Activated CD4-positive, CD25-positive, alpha-beta regulatory T cell (primary cell): Measurements from ENCODE around the gene JAG2.
A peak's percentile ranks its signal among the peaks of the same experiment; 100 is the strongest.

Experiments used
- DNase-seq, 4 experiments: peaks; one replicate each; lab custom pipeline; 2025; lab: John Stamatoyannopoulos, UW

Gene JAG2

DNA sequence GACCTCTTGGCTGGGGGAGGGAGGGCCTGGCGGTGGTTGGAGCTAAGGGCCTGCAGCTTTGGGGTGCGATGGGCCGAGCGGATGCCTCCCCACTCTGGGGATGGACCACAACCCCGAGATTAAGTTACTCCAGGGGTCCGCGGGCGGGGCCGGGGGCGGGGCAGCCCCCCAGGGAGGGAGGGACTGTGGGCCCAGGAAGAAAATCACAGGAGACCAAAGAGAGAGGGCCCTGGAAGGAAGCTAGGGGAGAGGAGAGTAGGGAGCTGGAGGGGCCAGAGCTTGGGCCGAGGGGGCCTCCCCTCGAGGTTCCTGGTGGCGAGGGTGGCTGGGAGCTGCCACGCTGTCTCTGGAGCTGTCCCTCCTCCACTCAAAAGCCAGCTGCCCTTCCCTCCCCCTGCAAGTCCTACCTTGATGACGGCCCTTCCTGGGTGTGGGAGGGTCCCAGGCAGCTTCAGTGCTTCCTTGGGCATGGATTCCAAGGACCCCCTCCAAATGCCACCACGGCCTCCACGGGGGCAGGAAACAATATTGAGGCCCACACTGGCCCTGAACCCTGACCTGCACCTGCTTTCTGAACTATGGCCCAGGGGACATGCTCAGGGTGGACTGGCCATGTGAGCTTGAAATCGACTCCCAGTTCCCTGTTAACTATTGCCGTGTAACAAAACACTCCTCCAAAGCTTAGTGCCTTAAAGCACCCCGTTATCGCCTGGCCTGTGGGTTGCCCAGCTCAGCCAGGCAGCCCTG lies 13.1 kb upstream of the JAG2 start:
- no peak for DNase-seq

DNA sequence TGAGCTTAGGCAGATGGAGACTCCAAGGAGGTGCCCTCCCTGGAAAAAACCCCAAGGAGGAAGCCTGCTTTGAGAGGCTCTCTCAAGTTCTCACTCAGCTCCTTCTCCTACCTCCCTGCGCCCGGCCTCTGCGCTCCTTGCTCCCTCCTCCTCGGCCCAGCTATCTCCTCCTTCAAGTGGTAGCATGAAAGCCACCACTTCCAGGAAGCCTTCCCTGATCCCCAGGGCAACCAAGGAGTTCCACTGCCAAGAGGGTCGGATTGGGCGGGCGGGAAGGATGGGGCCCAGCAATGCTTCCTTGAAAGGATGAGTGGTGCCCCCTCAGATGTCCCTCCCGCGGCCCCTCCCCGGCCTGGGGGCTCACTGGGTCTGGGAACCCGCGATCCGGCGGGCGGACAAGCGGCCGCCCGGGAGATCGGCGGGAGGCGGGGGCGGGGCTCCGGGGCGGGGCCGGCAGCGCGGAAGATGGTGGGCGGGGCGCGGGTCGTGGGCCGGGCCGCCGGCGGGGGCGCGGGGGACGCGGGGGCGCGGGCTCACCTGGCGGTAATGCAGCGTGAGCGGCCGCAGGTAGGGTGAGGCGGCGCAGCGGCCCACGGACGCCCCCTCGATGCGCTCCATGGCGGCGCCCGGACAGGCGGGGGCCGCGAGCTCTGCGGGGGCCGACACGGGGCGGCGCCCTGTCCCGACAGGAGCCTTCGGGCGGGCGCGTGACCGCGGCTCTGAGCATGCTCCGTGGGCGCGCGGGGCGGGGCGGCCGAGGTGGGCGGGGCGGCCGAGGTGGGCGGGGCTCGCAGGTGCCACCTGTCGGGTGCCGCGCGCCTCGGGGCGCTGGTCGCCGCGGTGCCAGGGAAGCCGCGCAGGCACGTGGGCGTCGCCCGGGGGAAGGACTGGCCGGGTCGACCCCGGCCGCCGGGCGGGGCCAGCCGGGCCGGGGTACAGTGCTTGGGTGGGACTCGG lies 12.3 kb upstream of the JAG2 start, which contains the start of gene NUDT14:
TSS of gene NUDT14 (minus strand) at position 721 of the 957 bp plus-strand sequence. CDS start at position 618, 103 bp downstream.
- peak; percentile 64 to 77 (median 68) for DNase-seq

DNA sequence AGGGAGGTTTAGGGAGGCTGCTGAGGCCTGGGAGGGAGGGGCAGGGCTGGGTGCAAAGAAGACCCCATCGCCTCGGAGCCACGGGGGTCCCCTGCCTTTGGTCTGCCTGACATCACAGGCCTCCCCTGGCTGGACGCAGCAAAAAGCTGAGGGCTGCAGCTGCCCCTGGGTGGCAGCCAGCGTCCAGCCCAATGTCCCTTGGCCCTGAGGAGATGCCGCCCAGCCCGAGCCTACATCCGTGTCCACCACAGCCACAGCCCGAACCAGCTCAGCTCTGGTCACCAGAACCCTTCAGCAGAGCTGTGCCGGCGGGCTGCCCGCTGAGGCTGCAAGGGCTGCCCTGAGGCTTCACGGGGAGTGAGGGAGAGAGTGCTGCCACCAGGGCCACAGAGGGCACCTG lies 10.6 kb upstream of the JAG2 start:
- no peak for DNase-seq

DNA sequence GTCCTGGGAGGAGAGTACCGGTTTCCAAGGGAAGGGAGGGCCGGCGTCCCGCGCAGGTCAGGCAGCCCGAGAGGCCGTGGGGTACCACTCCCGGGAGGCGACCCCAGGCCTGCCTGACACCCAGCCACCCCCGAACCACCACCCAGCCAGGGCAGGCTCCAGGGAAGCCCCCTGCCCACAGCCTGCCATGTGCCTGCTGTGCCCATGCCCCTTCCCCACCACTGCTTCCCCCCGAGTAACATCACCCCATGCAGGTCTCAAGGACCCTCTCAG lies 10.2 kb upstream of the JAG2 start:
- DNase-seq = no peak

DNA sequence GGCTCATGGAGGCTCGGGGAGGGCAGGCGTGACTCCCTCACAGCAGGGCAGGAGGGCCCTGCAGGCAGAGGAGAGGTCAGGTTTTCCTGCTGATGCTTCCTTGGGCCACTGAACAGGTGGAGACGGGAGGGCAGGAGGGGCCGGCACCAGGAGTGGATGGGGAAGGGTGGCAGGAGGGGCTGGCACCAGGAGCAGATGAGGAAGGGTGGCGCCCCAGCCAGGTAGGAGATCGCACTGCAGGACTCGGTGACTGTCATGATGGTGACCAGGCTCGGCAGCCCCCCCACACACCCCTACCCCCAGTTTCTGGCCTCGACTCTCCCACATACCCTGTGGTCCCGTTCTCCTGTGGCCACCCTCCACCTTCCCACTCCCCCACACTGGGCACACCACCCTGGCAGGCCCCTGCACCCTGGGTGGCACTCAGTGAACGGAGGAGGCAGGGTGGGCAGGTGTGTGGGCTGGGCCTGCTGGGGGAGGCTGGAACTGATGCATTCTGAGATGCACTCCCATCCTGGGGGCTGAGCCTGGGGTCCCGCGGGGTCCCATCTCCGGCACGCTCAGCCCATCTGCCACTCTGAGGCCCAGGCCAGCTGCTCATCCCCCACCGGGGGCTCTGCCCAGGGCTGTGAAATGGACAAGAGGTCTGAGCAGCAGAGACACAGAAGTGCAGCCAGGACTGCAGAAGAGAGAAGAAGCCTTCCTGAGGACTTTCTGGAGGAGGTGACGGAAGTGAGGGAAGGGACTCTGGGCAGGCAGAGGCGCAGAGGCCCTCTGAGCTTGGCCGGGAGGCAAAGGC lies 9.7 kb upstream of the JAG2 start:
- no peak for DNase-seq

DNA sequence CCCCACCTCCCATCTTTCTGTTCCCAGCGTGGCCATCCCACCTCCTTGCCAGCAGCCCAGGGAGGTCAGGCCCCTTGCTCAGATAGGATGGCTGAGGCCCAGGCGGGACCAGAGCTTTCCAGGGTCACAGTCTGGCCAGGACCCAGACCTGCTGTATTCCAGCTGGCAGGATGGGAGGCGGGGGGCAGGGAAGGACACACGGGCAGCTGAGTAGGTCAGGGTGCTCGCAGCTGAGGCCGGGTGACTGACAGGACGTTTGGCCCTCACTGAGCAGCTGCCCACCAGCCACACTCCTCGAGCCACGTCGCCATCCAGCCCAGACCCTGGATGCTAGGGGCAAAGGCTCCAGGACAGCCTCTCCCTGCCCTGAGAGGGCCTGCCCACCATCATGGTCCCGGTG lies 8.5 kb upstream of the JAG2 start:
- DNase-seq = no peak

DNA sequence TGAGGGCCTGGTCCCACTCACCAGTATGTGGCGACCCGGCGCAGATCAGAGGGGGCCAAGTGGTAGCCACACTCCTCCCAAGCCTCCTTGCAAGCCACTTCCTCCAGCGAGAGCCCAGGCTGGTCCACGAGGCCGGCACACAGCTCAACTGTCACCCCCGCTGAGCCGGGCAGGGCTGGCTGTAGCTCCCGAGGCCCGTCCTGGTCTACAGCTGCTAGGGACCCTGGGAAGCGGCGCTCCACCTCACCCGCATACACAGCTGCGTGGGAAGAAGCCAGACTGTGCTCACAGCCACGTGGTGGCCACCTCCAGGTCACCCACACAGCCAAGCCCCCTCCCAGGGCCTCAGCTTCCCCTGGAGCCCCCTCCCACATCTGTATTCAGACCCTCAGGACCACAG lies 7.9 kb upstream of the JAG2 start:
- no peak for DNase-seq

DNA sequence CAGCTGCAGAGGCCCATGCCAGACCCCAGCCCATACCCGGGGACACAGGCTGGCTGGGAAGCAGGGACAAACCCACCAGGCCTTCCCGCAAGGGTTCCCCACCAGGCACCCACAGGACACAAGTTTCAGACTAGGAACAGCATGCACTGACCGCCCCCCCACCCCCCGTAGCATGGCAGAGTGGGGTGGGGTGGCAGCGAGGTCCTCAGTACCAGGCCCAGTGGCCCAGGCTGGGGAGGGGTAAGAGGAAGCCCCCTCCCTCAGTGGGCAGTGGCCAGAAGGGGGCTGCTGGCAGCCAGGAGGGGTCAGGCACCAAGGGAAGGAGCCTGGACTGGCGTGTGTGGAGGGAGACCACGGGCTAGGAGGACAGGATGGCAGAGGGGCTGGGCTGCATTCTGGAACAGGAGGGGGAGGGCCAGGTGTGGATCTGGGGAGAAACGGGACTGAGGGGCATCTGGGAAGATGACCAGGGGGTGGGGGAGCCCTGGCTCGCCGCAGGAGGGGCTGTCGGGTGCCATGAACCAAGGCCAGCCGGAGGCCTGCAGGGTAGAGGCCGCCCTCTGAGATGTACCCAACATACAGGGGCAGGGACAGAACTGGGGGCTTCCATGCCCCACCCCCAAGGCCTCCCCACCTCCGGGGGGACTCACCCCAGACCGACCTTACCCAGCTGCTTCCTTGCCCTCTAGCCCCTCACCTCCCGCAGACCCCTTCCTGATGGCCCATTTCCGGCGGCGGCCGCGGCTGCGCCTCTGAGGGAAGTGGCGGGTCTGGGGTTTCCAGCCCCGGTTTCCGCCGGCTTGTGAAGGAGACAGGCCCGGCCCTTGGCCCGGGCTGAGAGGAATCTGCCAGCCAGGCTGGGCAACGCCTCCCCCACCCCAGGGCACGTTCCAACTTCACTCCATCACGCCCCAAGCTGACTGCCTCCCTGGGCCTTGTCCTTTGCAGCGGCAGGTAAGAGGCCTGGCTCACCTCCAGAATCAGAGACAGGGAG lies 5.6 kb upstream of the JAG2 start:
- DNase-seq = no peak

DNA sequence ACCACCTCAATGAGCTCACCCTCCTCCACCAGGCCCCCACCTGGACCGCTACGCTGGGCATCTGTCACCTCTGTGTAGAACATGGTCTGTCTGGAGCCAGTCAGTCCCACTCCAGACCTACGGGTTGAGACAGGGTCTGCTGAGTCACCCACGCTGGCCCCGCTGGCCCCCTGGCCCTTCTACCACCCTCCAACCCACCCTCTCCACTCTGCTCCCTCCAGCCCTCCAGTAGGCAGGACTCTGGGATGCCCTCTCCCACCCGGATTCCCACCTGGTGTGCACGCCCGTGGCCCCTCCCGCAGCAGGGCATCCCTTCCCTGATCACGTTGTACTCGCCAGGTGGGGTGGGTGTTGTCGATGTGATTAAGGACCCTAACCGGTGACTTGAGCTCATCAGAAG lies 4.6 kb upstream of the JAG2 start:
- DNase-seq = no peak

DNA sequence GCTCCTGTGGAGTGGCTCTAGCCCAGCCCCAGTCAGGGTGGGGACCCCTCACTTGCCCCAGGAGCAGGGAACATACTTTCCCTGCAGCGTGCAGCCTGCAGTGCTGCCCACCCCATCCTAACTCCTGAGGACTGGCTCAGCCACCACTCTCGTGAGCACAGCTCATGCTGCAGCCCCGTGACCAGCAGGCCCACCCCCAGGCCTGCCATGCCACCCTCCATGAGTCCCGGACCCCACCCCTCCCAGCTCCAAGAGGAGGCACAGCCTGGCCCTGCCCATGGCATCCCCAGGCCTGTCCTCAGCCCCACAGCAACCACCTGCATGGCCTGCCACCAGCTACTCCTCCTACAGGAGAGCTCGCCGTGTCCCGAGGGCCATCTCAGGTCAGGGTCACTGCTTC lies 3.9 kb upstream of the JAG2 start:
- DNase-seq = no peak

DNA sequence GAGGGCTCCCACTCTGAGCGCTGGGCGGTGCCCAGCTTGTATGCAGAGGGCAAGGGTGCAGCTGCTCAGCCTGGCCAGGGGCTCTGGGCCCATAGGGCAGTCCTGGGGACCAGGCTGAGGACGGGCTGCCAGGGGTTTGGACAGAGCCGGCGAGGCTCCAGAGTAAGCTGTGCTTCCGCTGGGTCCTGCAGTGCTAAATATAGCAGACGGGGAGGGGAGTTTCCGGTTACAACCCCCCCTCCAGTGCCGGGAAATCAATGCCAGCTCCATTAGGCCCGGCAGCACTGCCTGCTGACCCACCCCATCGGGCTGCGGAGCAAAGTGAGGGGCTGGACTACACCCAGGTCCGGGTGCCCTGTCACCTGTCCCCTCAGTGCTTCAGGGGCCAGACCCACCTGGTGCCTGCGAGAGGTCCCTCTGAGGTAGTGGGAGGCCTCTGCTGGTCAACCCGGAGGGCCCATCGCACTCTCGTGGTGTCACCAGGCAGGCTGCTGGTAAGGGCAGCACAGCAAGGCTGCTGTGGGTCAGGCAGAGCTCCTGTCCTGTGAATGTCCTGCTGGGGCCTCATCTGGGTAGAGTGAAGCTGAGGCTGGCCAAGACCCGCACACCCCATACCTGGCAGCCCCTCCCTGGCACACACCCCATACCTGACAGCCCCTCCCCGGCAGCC lies 2.6 kb upstream of the JAG2 start:
- DNase-seq = no peak

DNA sequence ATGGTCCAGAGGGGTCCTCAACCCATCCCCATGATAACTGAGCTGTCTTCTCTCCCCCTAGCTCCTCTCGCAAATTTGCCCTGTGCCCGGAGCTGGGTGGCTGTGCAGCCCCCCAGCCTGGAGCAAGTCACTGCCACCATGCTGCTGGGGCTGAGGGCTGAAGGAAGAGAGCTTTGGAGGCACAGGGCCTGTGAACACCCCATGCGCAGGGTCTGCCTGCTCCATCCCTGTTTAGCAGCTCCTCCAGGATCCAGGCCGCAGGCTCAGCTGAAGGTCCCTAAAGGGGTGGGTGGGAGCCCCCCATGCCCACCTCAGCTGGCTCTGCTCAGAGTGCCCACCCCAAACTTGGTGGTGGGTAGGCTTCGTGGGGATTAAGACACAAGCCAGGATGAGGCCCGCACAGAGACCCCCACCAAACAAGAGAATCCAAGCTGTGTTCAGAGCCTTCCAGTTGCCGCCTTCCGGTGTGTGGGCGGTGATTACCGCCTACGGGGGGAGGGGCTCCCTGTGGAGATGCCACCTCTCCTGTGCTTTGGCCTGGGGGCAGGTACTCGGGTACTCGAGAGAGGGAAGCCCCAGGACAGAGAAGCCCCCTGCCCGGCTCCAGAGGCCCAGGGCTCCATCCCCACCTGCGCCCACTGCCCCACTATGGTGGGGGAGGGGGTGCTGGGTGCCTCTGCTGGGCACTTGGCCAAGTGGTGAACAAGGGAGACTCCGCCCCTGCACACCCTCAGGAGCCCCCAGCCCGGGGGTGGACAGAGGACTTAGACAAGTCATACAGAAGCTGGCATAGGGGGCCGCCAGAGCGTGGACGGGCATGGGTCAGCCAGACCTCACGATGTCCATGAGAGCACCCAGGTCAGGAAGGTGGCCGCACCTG lies 1.4 kb upstream of the JAG2 start:
- no peak for DNase-seq

DNA sequence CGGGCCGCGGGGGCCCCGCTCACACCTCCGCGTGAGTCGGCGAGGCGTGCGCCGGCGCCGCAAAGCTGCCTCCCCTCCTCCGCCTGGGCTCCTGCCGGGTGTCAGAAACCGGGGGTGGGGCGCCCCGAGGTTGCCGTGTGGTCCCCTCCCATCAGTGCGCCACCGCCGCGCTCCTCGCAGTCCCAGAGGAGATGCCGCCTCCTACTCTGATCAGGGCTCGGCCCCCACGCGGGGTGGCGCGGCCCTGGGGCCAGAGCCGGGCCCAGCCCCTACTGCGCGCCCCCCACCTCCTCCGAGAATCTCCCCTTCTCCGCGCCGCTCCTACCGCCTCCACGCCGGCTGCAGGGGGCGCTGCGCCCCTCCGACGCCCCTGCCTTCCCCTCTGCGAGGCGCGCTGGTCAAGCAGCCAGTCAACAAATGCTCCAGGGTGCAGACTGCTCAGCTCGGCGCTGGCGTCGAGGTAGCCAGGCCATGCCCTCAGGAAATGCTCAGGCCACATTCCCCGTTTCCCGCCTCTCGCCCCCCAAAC lies 467 bp upstream of the JAG2 start:
- no peak for DNase-seq

DNA sequence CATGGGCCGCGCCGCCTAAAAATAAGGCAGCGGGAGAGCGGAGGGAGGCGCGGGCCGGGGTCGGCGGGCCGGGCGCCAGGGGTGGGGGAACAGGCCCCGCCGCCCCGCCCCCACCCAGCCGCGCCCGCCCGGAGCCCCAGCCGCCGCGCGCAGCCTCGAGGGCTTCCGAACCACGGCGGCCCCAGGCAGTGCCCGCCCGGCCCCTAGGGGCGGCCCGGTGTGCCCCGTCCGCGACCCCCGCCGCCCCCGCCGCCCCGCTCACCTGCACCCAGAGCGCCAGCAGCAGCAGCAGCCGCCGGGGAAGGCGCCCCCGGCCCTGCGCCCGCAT lies 519 bp downstream of the JAG2 start:
- DNase-seq = no peak

DNA sequence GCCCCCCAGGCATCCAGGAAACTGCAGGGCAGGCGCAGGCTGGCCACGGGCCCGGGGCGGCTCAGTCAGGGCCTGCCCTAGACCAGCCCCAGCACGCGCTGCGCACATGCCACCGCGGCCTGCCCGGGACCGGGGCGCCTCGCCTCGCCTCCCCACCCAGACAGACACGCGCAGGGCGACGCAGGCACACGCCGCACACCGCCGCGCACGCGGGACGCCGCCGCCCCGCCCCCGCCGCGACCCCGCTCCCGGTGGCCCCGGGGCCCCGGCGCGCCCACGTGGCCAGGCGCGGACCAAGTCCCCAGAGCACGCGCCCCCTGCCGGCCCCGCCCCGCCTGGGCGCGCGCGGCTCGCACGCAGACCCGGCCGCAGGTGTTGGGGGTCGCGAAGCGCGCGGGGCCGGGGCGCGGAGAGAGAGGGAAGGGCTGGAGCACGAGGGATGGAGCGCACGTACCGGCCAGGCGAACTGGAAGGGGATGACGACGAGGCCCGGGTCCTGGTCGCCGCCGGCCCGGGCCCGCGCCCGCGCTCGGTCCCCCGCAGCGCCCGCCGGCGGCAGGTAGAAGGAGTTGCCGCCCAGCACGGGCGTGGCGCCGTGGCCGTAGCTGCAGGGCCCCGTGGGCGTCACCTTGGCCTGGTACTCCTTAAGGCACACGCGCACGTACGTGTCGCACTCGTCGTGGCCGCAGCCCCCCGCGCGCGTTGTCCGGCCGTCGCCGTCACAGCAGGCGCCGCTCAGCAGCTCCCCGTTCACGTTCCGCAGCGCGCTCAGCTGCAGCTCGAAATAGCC lies 1.1 kb downstream of the JAG2 start:
- DNase-seq = no peak

DNA sequence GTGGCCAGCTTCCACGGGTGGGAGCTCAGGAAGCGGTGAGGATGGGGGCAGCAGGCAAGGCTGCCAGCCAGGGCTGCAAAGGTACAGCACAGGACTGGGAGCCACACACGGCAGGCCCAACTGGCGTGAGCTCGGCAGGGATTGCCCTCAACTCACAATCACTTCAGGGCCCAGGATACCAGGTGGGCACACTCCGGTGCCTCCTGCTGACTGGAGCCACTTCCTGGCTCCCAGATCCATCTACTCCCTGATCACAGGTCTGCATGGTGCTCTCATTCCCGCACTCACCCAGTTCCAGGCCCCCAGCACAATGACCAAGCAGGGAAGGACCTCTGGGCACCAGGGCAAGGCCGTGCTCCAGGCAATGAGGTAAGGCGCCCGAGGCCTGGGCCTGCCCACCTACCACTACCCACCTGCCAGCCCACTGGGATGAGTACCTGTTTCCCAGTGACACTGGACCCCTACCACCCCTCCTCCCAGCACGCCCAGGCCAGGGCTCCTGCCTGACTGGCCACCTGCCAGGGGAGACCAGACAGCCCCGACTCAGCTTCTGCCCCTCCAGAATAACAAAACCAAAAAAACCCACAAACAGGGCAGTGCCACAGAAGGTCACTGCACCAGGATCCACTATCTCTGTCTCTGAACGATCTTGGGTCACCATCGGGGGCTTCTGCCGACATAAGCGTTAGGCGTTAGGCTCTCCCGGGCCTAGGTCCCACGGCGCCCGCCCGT lies 1.8 kb downstream of the JAG2 start:
- no peak for DNase-seq

DNA sequence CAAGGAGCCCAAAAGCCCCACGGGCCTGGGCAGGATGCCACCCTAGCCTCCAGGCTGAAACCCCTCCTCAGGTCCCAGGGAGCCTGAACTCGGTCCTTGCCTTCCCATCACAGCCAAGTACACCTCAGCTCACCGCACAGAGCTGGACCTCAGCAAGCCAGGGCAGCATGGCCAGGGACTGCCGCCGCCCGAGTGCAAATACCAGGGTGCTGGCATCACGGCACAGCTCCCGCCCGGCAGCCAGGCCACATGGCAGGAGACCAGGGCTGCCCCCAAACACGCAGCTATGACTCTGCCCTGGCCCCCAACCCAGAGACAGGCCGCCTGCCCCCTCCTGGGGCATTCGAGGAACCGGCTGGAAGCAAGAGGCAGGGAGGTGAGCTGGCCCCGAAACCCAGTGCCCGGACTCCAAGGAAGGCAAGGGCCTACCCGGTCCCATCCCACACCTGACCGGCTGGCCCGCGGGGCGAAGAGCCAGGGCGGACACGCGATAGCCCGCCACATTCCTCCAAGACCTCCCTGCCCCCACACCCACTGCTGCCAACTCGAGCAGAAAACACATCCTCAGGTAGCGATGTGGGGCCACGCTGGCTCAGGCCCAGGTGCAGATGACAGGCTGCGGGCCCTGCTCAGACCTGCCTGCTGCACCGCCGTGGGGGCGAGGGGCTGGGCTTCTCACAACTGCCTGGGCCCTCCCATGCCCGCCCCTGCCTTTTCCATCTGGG lies 2.7 kb downstream of the JAG2 start:
- DNase-seq = no peak
